GM15510 (cell line): ENCODE data around the gene KRT10.

Source experiments
- POLR2A ChIP-seq: IDR thresholded peaks from 3 replicates; pipeline ENCODE4 v1.6.1; 2011; ENCODE audit warnings: borderline replicate concordance; ENCODE audit not compliant: insufficient read length; ENCODE audit errors: extremely low read depth

The KRT10 gene

GRCh38 chr17:40795019-40795667 is 27.3 kb downstream of the KRT10 start:
- no peak for TF ChIP-seq POLR2A

DNA sequence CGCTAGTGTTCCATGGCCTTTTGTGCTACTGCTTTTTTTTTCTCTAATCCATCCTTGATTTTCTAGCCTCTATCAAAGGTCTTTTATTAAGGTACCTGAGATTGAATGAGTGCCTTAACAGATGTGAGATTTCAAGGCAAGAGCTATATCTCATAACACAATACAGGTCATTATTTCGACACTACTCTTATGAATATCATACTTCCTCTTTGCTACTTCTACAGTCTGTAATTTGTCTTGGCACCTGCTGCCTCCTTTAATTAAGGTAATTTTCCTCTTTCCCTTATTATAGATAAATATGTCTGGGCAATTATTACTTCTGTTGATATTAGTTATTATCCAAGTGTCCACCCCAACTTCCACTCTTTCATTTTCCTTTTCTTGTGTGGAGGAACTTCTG is 27.9 kb downstream of the KRT10 start:
- TF ChIP-seq POLR2A, result no peak

GRCh38 chr17:40793832-40794231 is 28.6 kb downstream of the KRT10 start:
- no peak for TF ChIP-seq POLR2A

DNA sequence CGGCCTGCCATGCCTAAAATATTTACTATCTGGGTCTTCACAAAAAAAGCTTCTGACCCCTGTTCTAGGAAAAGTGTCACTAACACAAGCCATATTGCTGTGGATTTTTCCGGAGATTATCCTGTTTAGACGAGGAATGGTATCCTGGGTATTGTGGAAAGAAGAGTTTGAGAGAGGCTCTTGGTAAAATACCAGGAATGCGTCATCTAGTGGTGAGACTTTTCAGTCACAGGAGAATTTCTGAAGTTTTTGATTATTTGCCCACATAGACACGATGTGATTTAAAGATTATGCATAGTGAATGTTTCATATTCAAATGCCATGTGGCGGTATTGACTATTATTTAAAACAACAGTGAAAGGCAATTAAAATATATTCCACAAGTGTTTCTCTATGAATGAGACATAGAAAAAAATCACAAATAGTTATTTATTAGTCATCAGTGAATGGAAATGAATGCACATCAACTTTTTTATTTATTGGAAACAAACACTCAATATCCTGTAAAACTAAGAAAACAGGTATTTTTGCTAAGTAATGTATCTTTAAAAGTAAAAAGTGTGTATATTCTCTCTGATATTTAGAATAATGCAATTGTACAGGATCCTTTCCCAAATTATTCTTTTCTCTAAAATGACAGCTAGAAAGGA is 30.5 kb downstream of the KRT10 start:
- no peak for TF ChIP-seq POLR2A

DNA sequence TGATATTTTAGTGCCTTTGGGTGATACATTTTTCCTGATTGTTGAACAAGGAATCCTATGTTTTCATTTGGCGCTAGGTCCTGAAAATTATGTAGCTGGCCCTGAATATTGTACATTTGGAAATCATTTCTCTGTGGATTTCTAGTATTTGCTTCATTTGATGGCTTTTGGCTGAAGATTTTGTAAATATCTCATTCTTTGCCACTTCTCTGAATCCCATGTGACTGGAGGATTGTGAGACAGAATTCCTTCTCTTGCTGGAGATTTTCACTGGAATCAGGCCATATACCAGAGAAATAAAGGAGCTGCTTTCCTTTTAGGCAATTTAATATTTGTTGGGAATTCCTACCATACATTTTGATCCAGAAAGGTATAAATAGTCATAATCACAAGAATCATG is 31.3 kb downstream of the KRT10 start:
- TF ChIP-seq POLR2A, result no peak

DNA sequence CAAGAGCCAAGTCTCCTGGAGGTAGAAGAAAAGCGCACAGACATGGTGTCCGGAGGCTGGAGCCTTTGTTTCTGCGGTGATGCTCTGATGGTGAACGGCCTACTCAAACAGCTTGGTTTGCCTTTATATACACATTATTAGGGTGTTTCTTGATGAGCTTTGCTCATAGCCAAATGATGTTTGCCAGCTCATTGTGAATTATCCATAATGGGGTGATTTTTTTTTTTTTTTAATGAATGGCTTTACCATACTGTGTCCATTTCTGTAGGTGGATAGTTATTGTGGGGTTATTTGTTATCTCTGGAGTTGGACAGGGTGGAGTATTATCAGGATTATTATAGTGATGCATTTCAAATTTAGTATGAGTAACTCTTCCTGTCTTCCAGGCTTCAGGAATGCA is 40.0 kb downstream of the KRT10 start, which contains the start of gene KRT27:
KRT27 (minus strand) TSS at position 101 of the 400 bp plus-strand sequence; CDS start at position 44, 57 bp downstream.
- TF ChIP-seq POLR2A, result no peak

DNA sequence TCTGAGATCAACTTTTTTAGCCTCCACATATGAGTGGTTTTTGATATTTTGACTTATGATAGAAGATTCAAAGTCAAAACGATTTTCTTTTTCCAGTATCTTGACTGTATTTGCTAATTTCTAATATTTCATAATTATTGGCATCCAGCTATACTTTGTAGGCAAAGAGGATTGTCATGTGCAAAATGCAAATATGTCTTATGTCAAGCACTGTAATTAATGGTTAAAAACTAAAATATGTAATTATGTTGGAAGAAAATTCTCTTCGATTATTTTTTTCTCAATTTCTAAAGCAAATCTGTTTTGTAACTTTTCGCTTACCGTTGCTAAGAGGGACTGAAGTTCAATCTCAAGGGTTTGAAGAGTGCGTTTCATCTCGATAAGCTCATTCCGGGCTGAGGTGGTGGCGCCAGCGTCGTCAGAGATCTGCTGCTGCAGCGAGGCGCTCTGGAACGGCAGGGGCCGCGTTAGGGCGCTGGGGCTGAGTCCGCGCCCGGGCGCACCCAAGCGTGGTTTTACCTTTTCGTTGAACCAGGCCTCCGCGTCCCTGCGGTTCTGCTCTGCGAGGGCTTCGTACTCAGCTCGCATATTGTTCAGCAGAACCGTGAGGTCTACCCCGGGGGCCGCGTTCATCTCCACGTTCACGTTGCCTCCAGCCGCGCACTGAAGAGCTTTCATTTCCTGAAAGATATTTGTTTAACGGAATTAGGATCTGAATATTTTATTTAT is 43.1 kb downstream of the KRT10 start:
- no peak for TF ChIP-seq POLR2A

GRCh38 chr17:40778461-40778860 is 44.0 kb downstream of the KRT10 start:
- no peak for TF ChIP-seq POLR2A

DNA sequence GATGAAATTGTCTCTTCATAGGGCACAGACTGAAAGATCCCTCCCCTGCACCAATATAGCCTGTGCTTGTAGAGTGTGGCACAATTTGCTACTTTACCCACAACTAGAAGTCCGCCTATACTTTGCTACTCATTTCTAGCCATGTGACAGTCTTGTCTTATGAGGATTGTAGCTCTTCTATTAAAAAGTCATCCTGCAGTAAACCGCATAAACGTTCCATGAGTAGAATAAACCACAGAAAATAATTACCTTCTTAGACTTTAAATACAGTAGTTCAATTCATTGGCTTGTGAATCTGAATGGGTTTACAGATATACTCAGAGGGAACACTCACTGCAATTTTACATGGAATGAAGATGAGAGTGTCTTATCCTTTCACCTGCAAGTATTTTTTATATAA is 44.4 kb downstream of the KRT10 start:
- no peak for TF ChIP-seq POLR2A

GRCh38 chr17:40777459-40777858 is 45.0 kb downstream of the KRT10 start:
- TF ChIP-seq POLR2A, result no peak

GRCh38 chr17:40775945-40776344 is 46.5 kb downstream of the KRT10 start:
- no peak for TF ChIP-seq POLR2A

GRCh38 chr17:40772101-40772500 is 50.3 kb downstream of the KRT10 start, which contains the start of gene KRT26:
Gene KRT26 (minus strand): TSS chr17:40772201. CDS start chr17:40772113, 88 bp downstream.
- TF ChIP-seq POLR2A, result no peak
